Gastrocnemius medialis (tissue), 4 donors: ENCODE results near the gene IFI16. TPM values are rescaled to one million over a fixed set of nuclear protein-coding genes. Genes with fewer than 3 reads are reported as not detected.

Source experiments
- ATAC-seq, 2 donors: fragments of 150-250 bp; one replicate each; pipeline ENCODE4 v1.9.1; 2016
- DNase-seq, 2 donors: peaks; one replicate each; pipeline ENCODE4 v3.0.0-alpha.2; 2019
- H3K27ac ChIP-seq, 4 donors: fragments of 200-600 bp; sonication (generic); 1 replicate in 1 of 4; 2 replicates in 3 of 4; pipeline ENCODE4 v1.5.1; 2016 to 2018; ENCODE audit warnings: mild to moderate bottlenecking in 2 of 4, moderate library complexity in 1 of 4
- H3K27me3 ChIP-seq, 3 donors: fragments of 200-600 bp; sonication (generic) in 2 of 3; 1 replicate in 1 of 3; 2 replicates in 2 of 3; pipeline versions ENCODE4 v1.5.1 to v1.6.0; 2016 to 2019; ENCODE audit warnings: mild to moderate bottlenecking in 1 of 3, moderate library complexity in 1 of 3
- H3K36me3 ChIP-seq, 2 donors: fragments of 200-600 bp; sonication (generic) in 1 of 2; one replicate each; pipeline ENCODE4 v1.5.1; 2017 to 2018
- H3K4me1 ChIP-seq, 2 donors: fragments of 200-600 bp; sonication (generic) in 1 of 2; one replicate each; pipeline ENCODE4 v1.5.1; 2016 to 2017; ENCODE audit warnings: mild to moderate bottlenecking in 2 of 2
- H3K4me3 ChIP-seq, 4 donors: fragments of 200-600 bp; sonication (generic) in 3 of 4; 1 replicate in 1 of 4; 2 replicates in 3 of 4; pipeline ENCODE4 v1.5.1; 2016 to 2019; ENCODE audit warnings: mild to moderate bottlenecking in 2 of 4
- H3K9me3 ChIP-seq, 3 donors: fragments of 200-600 bp; sonication (generic) in 2 of 3; 1 replicate in 1 of 3; 2 replicates in 2 of 3; pipeline ENCODE4 v1.5.1; 2016 to 2019
- CTCF ChIP-seq, 5 experiments: fragments of 450-650 bp in 3 of 5; fragments of 200-600 bp in 2 of 5; sonication (generic) in 2 of 5; IDR thresholded peaks in 4 of 5; conservative IDR thresholded peaks in 1 of 5; 1 replicate in 4 of 5; 2 replicates in 1 of 5; pipeline ENCODE4 v1.5.1; 2016 to 2019; ENCODE audit warnings: antibody characterized with exemption in 5 of 5, mild to moderate bottlenecking in 3 of 5, moderate library complexity in 3 of 5
- POLR2A ChIP-seq, 2 donors: fragments of 450-650 bp; IDR thresholded peaks; one replicate each; pipeline ENCODE4 v1.6.1; 2017; ENCODE audit warnings: antibody characterized with exemption in 2 of 2, mild to moderate bottlenecking in 2 of 2, moderate library complexity in 2 of 2
- in situ Hi-C, 4 donors: fragments of 200-750 bp; cut with MboI; loops; one replicate each; pipeline versions ENCODE4 v1.15.0 to v1.8.0; 2017; ENCODE audit warnings: low sequenced_read_pairs in 4 of 4
- intact Hi-C: fragments of 100-400 bp; cut with DNase I; formaldehyde crosslinking; loops from one replicate; pipeline ENCODE4 v1.15.1; 2023; ENCODE audit warnings: low total_unique reads
- total RNA-seq, 4 donors: library from RNA; depleted of rRNA; stranded (reverse); fragments of >200 nt; gene quantifications; one replicate each; pipeline versions ENCODE4 v1.1.0 to v1.2.3, GENCODE V29; 2016

Gene IFI16
- total RNA-seq, 4 donors from 2014 or later = 13.5 to 18.5 (median 14.2) TPM

- ATAC-seq = peak in 1 of 2 donors; percentile 24
- Histone ChIP-seq H3K4me1 (no peaks in the 10 kb centered on the region), H3K4me3 (no peak overlapping the region), H3K27ac (no peak overlapping the region), H3K9me3 (no peaks in the 10 kb centered on the region), H3K27me3 (no peaks in the 10 kb centered on the region), H3K36me3 (no peaks in the 10 kb centered on the region)
- intact Hi-C loops = no loop called here
- no peak for DNase-seq
- TF ChIP-seq CTCF (IDR thresholded peaks at IDR 0.05 in 4 of 5, conservative IDR thresholded peaks at IDR 0.05 in 1 of 5) (no peak), POLR2A (IDR thresholded peaks at IDR 0.05) (no peak)
- in situ Hi-C loops = loop anchor here in 1 of 4 donors (25.0 kb wide), 1 partner anchor 843 kb away; no protein-coding TSS in a partner anchor
These were observed 45.5 kb downstream of the IFI16 start for GRCh38 chr1:159055181-159055641.

GRCh38 chr1:159056069-159056698, 46.5 kb downstream of the IFI16 start:
- in situ Hi-C loops (loop anchor here in 1 of 4 donors (25.0 kb wide), 1 partner anchor 844 kb away; no protein-coding TSS in a partner anchor), intact Hi-C loops (no loop called here)
- no peak for ATAC-seq
- Histone ChIP-seq H3K9me3 (no peaks in the 10 kb centered on the region), H3K36me3 (no peaks in the 10 kb centered on the region), H3K27ac (no peak overlapping the region), H3K4me1 (no peaks in the 10 kb centered on the region), H3K27me3 (no peaks in the 10 kb centered on the region), H3K4me3 (no peak overlapping the region)
- no peak for TF ChIP-seq CTCF (IDR thresholded peaks at IDR 0.05 in 4 of 5, conservative IDR thresholded peaks at IDR 0.05 in 1 of 5)
- no peak for TF ChIP-seq POLR2A (IDR thresholded peaks at IDR 0.05)
- DNase-seq = no peak

GRCh38 chr1:159058751-159059150, 49.0 kb downstream of the IFI16 start:
- Histone ChIP-seq H3K4me1 (no peaks in the 10 kb centered on the region), H3K27me3 (no peaks in the 10 kb centered on the region), H3K36me3 (no peaks in the 10 kb centered on the region), H3K4me3 (no peak overlapping the region), H3K9me3 (no peaks in the 10 kb centered on the region), H3K27ac (no peak overlapping the region)
- TF ChIP-seq POLR2A (IDR thresholded peaks at IDR 0.05) (no peak), CTCF (IDR thresholded peaks at IDR 0.05 in 4 of 5, conservative IDR thresholded peaks at IDR 0.05 in 1 of 5) (no peak)
- DNase-seq (no peak), ATAC-seq (no peak)
- in situ Hi-C loops (loop anchor here in 1 of 4 donors (25.0 kb wide), 1 partner anchor 846 kb away; no protein-coding TSS in a partner anchor), intact Hi-C loops (no loop called here)

- ATAC-seq = no peak
These were observed 55.4 kb downstream of the IFI16 start for GRCh38 chr1:159065106-159065505.

More at GRCh38 chr1:159065106-159065505, 55.4 kb downstream of the IFI16 start:
- TF ChIP-seq CTCF (IDR thresholded peaks at IDR 0.05 in 4 of 5, conservative IDR thresholded peaks at IDR 0.05 in 1 of 5) = no peak
- no peak for TF ChIP-seq POLR2A (IDR thresholded peaks at IDR 0.05)
- H3K27ac ChIP-seq = no peak overlapping the region
- no peaks in the 10 kb centered on the region for H3K36me3 ChIP-seq
- H3K4me3 ChIP-seq = no peak overlapping the region
- intact Hi-C loops = no loop called here
- in situ Hi-C loops = loop anchor here in 1 of 4 donors (25.0 kb wide), 1 partner anchor 853 kb away; no protein-coding TSS in a partner anchor
- no peaks in the 10 kb centered on the region for H3K27me3 ChIP-seq
- H3K4me1 ChIP-seq = no peaks in the 10 kb centered on the region
- H3K9me3 ChIP-seq = no peaks in the 10 kb centered on the region
- DNase-seq = no peak
